Stomach (tissue), 9 donors: ENCODE results near the gene ETF1. TPM values are rescaled to one million over a fixed set of nuclear protein-coding genes. Genes with fewer than 3 reads are reported as not detected.
A peak's percentile ranks its signal among the peaks of the same experiment; 100 is the strongest.

Experiments
- DNase-seq, 2 donors: peaks; one replicate each; pipeline versions ENCODE4 v3.0.0 to v3.0.0-alpha.2; 2013 to 2019
- H3K27ac ChIP-seq, 5 donors: fragments of 200-600 bp in 4 of 5; sonication (generic) in 4 of 5; one replicate each; pipeline ENCODE4 v1.5.1; 2013 to 2019; ENCODE audit warnings: mild to moderate bottlenecking in 1 of 5, moderate library complexity in 1 of 5
- H3K27me3 ChIP-seq, 3 donors: fragments of 200-600 bp; sonication (generic); one replicate each; pipeline ENCODE4 v1.5.1; 2017 to 2019; ENCODE audit warnings: mixed run types in 1 of 3
- H3K36me3 ChIP-seq, 4 donors: fragments of 200-600 bp; sonication (generic); 1 replicate in 3 of 4; 2 replicates in 1 of 4; pipeline ENCODE4 v1.5.1; 2016 to 2019
- H3K4me1 ChIP-seq, 4 donors: fragments of 200-600 bp; sonication (generic); one replicate each; pipeline ENCODE4 v1.5.1; 2016 to 2019
- H3K4me3 ChIP-seq, 4 donors: fragments of 200-600 bp; sonication (generic) in 3 of 4; one replicate each; pipeline ENCODE4 v1.5.1; 2016 to 2019; ENCODE audit warnings: mild to moderate bottlenecking in 1 of 4
- H3K9me3 ChIP-seq, 4 donors: fragments of 200-600 bp; sonication (generic); one replicate each; pipeline ENCODE4 v1.5.1; 2016 to 2019
- CTCF ChIP-seq, 7 experiments: fragments of 450-650 bp in 4 of 7; fragments of 200-600 bp in 3 of 7; sonication (generic) in 3 of 7; IDR thresholded peaks; one replicate each; pipeline ENCODE4 v1.5.1; 2016 to 2019; ENCODE audit warnings: antibody characterized with exemption in 7 of 7, control low read depth in 2 of 7, mild to moderate bottlenecking in 1 of 7
- EP300 ChIP-seq: sonication (generic); formaldehyde crosslinking; IDR thresholded peaks from one replicate; pipeline ENCODE4 v1.6.1; 2017; ENCODE audit warnings: antibody characterized with exemption
- POLR2A ChIP-seq, 4 donors: fragments of 450-650 bp; IDR thresholded peaks; one replicate each; pipeline ENCODE4 v1.6.1; 2016; ENCODE audit warnings: antibody characterized with exemption in 4 of 4, control low read depth in 2 of 4, mild to moderate bottlenecking in 1 of 4, moderate library complexity in 1 of 4
- POLR2AphosphoS5 ChIP-seq, 3 donors: sonication (generic); formaldehyde crosslinking; IDR thresholded peaks; one replicate each; pipeline ENCODE4 v1.6.1; 2016; ENCODE audit warnings: antibody characterized with exemption in 3 of 3
- WGBS, 5 donors: extraction: QIAGEN DNeasy Blood & Tissue Kit in 3 of 5; methylation state at CpG; one replicate each; pipeline versions ENCODE4 v1.1.5 to v1.1.7; 2013 to 2018; 5-methylcytosine and 5-hydroxymethylcytosine counted together
- intact Hi-C: fragments of 100-400 bp; cut with DNase I; formaldehyde crosslinking; loops from one replicate; pipeline ENCODE4 v1.15.1; 2023; ENCODE audit warnings: low total_unique reads
- polyA plus RNA-seq, 3 donors: library from polyadenylated mRNA; stranded (reverse); fragments of 200-250 nt; gene quantifications; one replicate each; pipeline ENCODE4 v1.2.3, GENCODE V29; 2013
- total RNA-seq, 5 donors: library from RNA; depleted of rRNA; stranded (reverse); fragments of >200 nt; gene quantifications; one replicate each; pipeline versions ENCODE4 v1.1.0 to v1.2.3, GENCODE V29; 2014 to 2016
- donor health status: healthy with polysubstance abuse.
- donor health status: Bipolar disorder and iron deficiency.
- donor health status: healthy.

The ETF1 gene
- total and polyA plus RNA-seq, 8 donors = 9.0 to 119 (median 51.0) TPM

- intact Hi-C loops = loop anchor here (5.0 kb wide), 1 partner anchor 56 kb away; no protein-coding TSS in a partner anchor
- peak in 2 of 3 donors; percentile 31 to 40 for TF ChIP-seq POLR2AphosphoS5 (IDR thresholded peaks at IDR 0.05)
- TF ChIP-seq EP300 = no peak
- TF ChIP-seq CTCF (IDR thresholded peaks at IDR 0.05) = peak in 5 of 7 experiments; percentile 60 to 89 (median 73)
These were observed 39.4 kb downstream of the ETF1 start for GRCh38 chr5:138503487-138504270.

GRCh38 chr5:138502521-138502920 lies 40.5 kb downstream of the ETF1 start:
- no peak for DNase-seq
- H3K9me3 ChIP-seq = no peaks in the 10 kb centered on the region
- peaks cover 11 to 26% (median 16%) of the 10 kb centered on the region in 4 donors for H3K4me1 ChIP-seq
- no peaks in the 10 kb centered on the region for H3K27me3 ChIP-seq
- WGBS, 5 donors = 67 to 81% (median 79%) methylated on average over 11 of the region's 11 CpGs
- no peak overlapping the region for H3K4me3 ChIP-seq
- H3K27ac ChIP-seq = peak overlapping the region in 1 of 5 donors; percentile 29
- TF ChIP-seq CTCF (IDR thresholded peaks at IDR 0.05) (no peak), POLR2AphosphoS5 (IDR thresholded peaks at IDR 0.05) (no peak), POLR2A (IDR thresholded peaks at IDR 0.05) (no peak), EP300 (no peak)
- intact Hi-C loops = loop anchor here (5.0 kb wide), 1 partner anchor 55 kb away; no protein-coding TSS in a partner anchor
- peaks cover 0 to 23% (median 14%) of the 10 kb centered on the region in 4 donors for H3K36me3 ChIP-seq

More at GRCh38 chr5:138503487-138504270, 39.4 kb downstream of the ETF1 start:
- Histone ChIP-seq H3K9me3 (no peaks in the 10 kb centered on the region), H3K27me3 (no peaks in the 10 kb centered on the region), H3K36me3 (peaks cover 8 to 35% (median 26%) of the 10 kb centered on the region in 4 donors), H3K4me1 (peaks cover 11 to 26% (median 16%) of the 10 kb centered on the region in 4 donors), H3K4me3 (no peak overlapping the region), H3K27ac (peak overlapping the region in 2 of 5 donors; percentile 47 to 60)
- DNase-seq = peak; percentile 44 to 86
- 20 to 27% (median 21%) methylated on average over 6 of the region's 6 CpGs for WGBS, 5 donors

GRCh38 chr5:138502121-138502520 lies 40.9 kb downstream of the ETF1 start:
- no peak for DNase-seq
- Histone ChIP-seq H3K4me1 (peaks cover 11 to 26% (median 16%) of the 10 kb centered on the region in 4 donors), H3K27me3 (no peaks in the 10 kb centered on the region), H3K4me3 (no peak overlapping the region), H3K9me3 (no peaks in the 10 kb centered on the region), H3K36me3 (peaks cover 0 to 19% (median 10%) of the 10 kb centered on the region in 4 donors), H3K27ac (peak overlapping the region in 1 of 5 donors; percentile 29)
- WGBS, 5 donors = 69 to 81% (median 69%) methylated on average over 4 of the region's 4 CpGs
- TF ChIP-seq POLR2A (IDR thresholded peaks at IDR 0.05) (no peak), POLR2AphosphoS5 (IDR thresholded peaks at IDR 0.05) (no peak), EP300 (no peak), CTCF (IDR thresholded peaks at IDR 0.05) (no peak)
- intact Hi-C loops = loop anchor here (5.0 kb wide), 1 partner anchor 55 kb away; no protein-coding TSS in a partner anchor

- intact Hi-C loops = no loop called here
- Histone ChIP-seq H3K4me1 (peaks cover 0 to 9% (median 2%) of the 10 kb centered on the region in 4 donors), H3K27me3 (no peaks in the 10 kb centered on the region), H3K36me3 (no peaks in the 10 kb centered on the region), H3K4me3 (no peak overlapping the region), H3K27ac (no peak overlapping the region), H3K9me3 (no peaks in the 10 kb centered on the region)
- no peak for TF ChIP-seq POLR2A (IDR thresholded peaks at IDR 0.05)
- WGBS, 5 donors = 29 to 38% (median 33%) methylated on average over 4 of the region's 4 CpGs
- DNase-seq = no peak
These were observed 44.7 kb downstream of the ETF1 start for GRCh38 chr5:138498376-138498775.
